Right lobe of liver (tissue), 4 donors: Measurements from ENCODE around the gene TIGD1.

Experiments used
- POLR2A ChIP-seq: fragments of 450-650 bp; IDR thresholded peaks from one replicate; pipeline ENCODE4 v1.6.1; 2017; ENCODE audit warnings: antibody characterized with exemption, mild to moderate bottlenecking
- TF ChIP-seq, protein P1 (sequence below), 4 donors: fragments of 200-600 bp in 3 of 4; fragments of 450-650 bp in 1 of 4; IDR thresholded peaks; one replicate each; pipeline versions ENCODE4 v1.5.1 to v1.8.0; 2016 to 2022; ENCODE audit warnings: antibody characterized with exemption in 4 of 4, mild to moderate bottlenecking in 2 of 4
- donor health status: DM: no; HTN: no; CAD: no.
- donor health status: DM: no; HTN: no; CAD: no.
- donor health status: DM: no; HTN: yes; CAD: no.

DNA sequence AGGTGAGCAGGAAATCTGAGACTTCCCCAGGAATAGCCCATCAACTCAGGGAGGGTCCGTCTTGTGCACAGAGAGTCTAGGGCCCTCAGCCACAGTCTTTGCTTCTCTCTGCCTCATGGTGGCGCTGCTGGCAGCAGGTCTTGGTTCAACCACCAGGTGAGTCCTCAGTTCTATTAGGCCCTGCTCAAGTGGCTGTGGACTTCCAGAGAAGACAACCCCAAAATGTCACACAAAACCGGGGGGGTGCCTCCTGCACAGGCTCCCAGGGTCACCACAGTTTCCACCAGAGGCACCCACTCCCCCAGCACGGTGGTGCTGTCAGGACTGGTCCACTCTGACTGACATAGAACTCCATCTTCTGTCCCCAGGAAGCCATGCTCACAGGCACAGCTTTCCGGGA, 13.3 kb downstream of the TIGD1 start:
- TF ChIP-seq, protein P1, sequence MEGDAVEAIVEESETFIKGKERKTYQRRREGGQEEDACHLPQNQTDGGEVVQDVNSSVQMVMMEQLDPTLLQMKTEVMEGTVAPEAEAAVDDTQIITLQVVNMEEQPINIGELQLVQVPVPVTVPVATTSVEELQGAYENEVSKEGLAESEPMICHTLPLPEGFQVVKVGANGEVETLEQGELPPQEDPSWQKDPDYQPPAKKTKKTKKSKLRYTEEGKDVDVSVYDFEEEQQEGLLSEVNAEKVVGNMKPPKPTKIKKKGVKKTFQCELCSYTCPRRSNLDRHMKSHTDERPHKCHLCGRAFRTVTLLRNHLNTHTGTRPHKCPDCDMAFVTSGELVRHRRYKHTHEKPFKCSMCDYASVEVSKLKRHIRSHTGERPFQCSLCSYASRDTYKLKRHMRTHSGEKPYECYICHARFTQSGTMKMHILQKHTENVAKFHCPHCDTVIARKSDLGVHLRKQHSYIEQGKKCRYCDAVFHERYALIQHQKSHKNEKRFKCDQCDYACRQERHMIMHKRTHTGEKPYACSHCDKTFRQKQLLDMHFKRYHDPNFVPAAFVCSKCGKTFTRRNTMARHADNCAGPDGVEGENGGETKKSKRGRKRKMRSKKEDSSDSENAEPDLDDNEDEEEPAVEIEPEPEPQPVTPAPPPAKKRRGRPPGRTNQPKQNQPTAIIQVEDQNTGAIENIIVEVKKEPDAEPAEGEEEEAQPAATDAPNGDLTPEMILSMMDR (IDR thresholded peaks at IDR 0.05) = peak in 3 of 4 donors; percentile 8 to 24 (median 17)
- no peak for TF ChIP-seq POLR2A
